Endothelial cell of umbilical vein (primary cell): ENCODE data around the gene MVB12B. TPM values are rescaled to one million over a fixed set of nuclear protein-coding genes. Genes with fewer than 3 reads are reported as not detected.

Source experiments
- polyA plus RNA-seq, 4 experiments: library from polyadenylated mRNA; depleted of rRNA in 3 of 4; stranded (reverse) in 3 of 4; unstranded in 1 of 4; fragments of >200 nt; gene quantifications; 2 replicates each; pipeline versions ENCODE4 v1.2.1 to v1.2.3, GENCODE V29; 2011 to 2012; ENCODE audit warnings: missing spikeins in 1 of 4
- small RNA-seq: library from RNA; depleted of rRNA; stranded (forward); fragments of <200 nt; gene quantifications from one replicate; pipeline ENCODE3, GENCODE V24; 2012; ENCODE audit warnings: low replicate concordance, low read depth; ENCODE audit not compliant: insufficient read depth, insufficient read length
- total RNA-seq: library from RNA; stranded (reverse); gene quantifications from 2 replicates; pipeline ENCODE4 v1.2.3, GENCODE V29; 2021

The MVB12B gene
- total and polyA plus RNA-seq, 2 donors (not counting 3 experiments of a cell fraction or from before 2014, with no cell fraction given) = 6.6 to 17.3 TPM

Small RNA genes lying within 50 kb of the gene (small RNA-seq; reads per million reads assigned to genes)
- gene RF00108 = not detected
